ENCODE results near the gene SLC6A18. TPM values are rescaled to one million over a fixed set of nuclear protein-coding genes. Genes with fewer than 3 reads are reported as not detected.
A peak's percentile ranks its signal among the peaks of the same experiment; 100 is the strongest.

SLC6A18 gene
- total and polyA plus RNA-seq, 2 experiments from 2014 or later = not detected

- H3K27me3 ChIP-seq = no peaks in the 10 kb centered on the region
- peaks cover 28% of the 10 kb centered on the region for H3K4me1 ChIP-seq (ENCODE audit: low read depth)
- no peak for TF ChIP-seq CTCF (IDR thresholded peaks at IDR 0.05; ENCODE audit: low read depth, low read length)
- no peak overlapping the region for H3K27ac ChIP-seq
- H3K4me3 ChIP-seq = no peak overlapping the region
- no peak for DNase-seq (ENCODE audit: low read depth in 1 of 2, low spot score in 1 of 2)
- H3K36me3 ChIP-seq = no peaks in the 10 kb centered on the region
- no peaks in the 10 kb centered on the region for H3K9me3 ChIP-seq (ENCODE audit: low read depth)
Observed at GRCh38 chr5:1202026-1202797, 23.0 kb upstream of the SLC6A18 start.

GRCh38 chr5:1202798-1203185, 22.4 kb upstream of the SLC6A18 start:
- no peak for DNase-seq (ENCODE audit: low read depth in 1 of 2, low spot score in 1 of 2)
- H3K4me3 ChIP-seq = no peak overlapping the region
- no peaks in the 10 kb centered on the region for H3K36me3 ChIP-seq
- peaks cover 30% of the 10 kb centered on the region for H3K4me1 ChIP-seq (ENCODE audit: low read depth)
- no peaks in the 10 kb centered on the region for H3K27me3 ChIP-seq
- H3K27ac ChIP-seq = no peak overlapping the region
- H3K9me3 ChIP-seq (ENCODE audit: low read depth) = no peaks in the 10 kb centered on the region
- TF ChIP-seq CTCF (IDR thresholded peaks at IDR 0.05; ENCODE audit: low read depth, low read length) = no peak

GRCh38 chr5:1203311-1203967, 21.7 kb upstream of the SLC6A18 start:
- TF ChIP-seq CTCF (IDR thresholded peaks at IDR 0.05; ENCODE audit: low read depth, low read length) = no peak
- no peaks in the 10 kb centered on the region for H3K36me3 ChIP-seq
- peaks cover 30% of the 10 kb centered on the region for H3K4me1 ChIP-seq (ENCODE audit: low read depth)
- H3K4me3 ChIP-seq = no peak overlapping the region
- H3K27ac ChIP-seq = no peak overlapping the region
- H3K27me3 ChIP-seq = no peaks in the 10 kb centered on the region
- DNase-seq (ENCODE audit: low read depth in 1 of 2, low spot score in 1 of 2) = no peak
- H3K9me3 ChIP-seq (ENCODE audit: low read depth) = no peaks in the 10 kb centered on the region

GRCh38 chr5:1203968-1204692, 21.1 kb upstream of the SLC6A18 start:
- no peak for TF ChIP-seq CTCF (IDR thresholded peaks at IDR 0.05; ENCODE audit: low read depth, low read length)
- no peak overlapping the region for H3K27ac ChIP-seq
- no peak for DNase-seq (ENCODE audit: low read depth in 1 of 2, low spot score in 1 of 2)
- no peak overlapping the region for H3K4me3 ChIP-seq
- H3K27me3 ChIP-seq = no peaks in the 10 kb centered on the region
- H3K9me3 ChIP-seq (ENCODE audit: low read depth) = no peaks in the 10 kb centered on the region
- H3K4me1 ChIP-seq (ENCODE audit: low read depth) = peaks cover 30% of the 10 kb centered on the region
- H3K36me3 ChIP-seq = no peaks in the 10 kb centered on the region

- TF ChIP-seq CTCF (IDR thresholded peaks at IDR 0.05; ENCODE audit: low read depth, low read length) = peak; percentile 38
- Histone ChIP-seq H3K9me3 (ENCODE audit: low read depth) (no peaks in the 10 kb centered on the region), H3K27ac (no peak overlapping the region), H3K4me3 (no peak overlapping the region), H3K36me3 (no peaks in the 10 kb centered on the region), H3K4me1 (ENCODE audit: low read depth) (peaks cover 25% of the 10 kb centered on the region), H3K27me3 (no peaks in the 10 kb centered on the region)
- peak; percentile 30 to 59 for DNase-seq (ENCODE audit: low read depth in 1 of 2, low spot score in 1 of 2)
Observed at GRCh38 chr5:1204693-1205242, 20.4 kb upstream of the SLC6A18 start.
